HG03108 (cell line): ENCODE measurements around the gene PPP1R16B.
A peak's percentile ranks its signal among the peaks of the same experiment; 100 is the strongest.

ENCODE experiments used
- ATAC-seq: cut with Tn5 transposase; IDR thresholded peaks from one replicate; pipeline ENCODE4 v1.9.1; 2021; ENCODE audit warnings: moderate library complexity; ENCODE audit not compliant: unreplicated experiment

PPP1R16B gene

DNA sequence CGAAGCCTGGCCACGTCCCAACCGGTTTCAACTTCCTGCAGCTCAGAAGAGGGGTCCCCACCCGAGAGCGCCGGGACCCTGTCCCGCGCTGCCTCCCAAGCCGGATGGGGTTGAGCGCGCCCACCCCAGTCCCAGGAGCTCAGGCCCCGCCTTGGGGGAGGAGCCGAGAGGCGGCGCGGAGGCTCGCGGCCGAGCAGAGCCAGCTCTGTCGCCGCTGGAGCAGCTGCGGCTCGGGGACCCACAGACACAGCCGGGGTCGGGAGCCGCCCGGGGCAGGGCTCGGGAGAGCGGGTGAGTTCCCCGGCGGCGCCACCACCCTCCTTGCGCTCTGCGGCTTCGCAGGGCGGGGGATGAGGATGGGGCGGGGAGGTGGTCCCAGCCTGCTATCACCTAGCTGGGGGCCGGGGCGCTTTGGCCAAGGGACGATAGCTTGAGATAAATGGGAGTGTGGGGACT, at the start of gene PPP1R16B:
TSS of gene PPP1R16B (plus strand) at position 196 of the 456 bp plus-strand sequence. CDS start 30,229 bp downstream, outside the sequence.
- peak; percentile 33 for ATAC-seq

DNA sequence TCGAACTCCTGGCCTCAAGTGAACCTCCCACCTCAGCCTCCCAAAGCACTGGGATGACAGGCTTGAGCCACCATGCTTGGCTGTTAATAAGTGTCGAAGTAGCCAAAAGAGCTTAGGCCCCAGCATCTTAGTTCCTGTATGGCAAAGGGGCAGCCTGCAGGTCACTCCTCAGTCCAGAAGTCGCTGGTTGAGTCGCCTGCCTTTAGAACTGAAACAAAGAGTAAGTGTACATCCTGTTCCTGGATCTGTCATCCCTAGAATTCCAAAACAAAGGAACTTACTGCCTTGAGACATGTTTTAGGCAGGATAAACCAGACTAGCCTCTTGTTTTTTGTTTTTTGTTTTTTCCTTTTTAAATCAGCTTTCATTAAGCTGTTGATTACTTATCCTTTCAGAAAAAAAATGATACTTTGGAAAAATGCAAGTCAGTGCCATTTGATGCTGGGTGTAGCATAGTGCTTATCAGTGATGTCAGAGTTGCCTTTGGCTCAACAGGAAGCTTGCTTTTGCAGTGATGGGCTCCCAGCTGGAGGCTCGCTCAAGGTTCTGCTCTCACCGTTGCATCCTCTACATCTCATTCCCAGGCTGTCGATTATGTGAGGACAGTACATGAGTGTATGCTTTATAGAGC, 48.2 kb upstream of the PPP1R16B start:
- ATAC-seq = no peak

- no peak for ATAC-seq
Measured at GRCh38 chr20:38759106-38759505, 46.4 kb upstream of the PPP1R16B start.

- no peak for ATAC-seq
Measured at GRCh38 chr20:38760978-38761377, 44.5 kb upstream of the PPP1R16B start.

- no peak for ATAC-seq
Measured at GRCh38 chr20:38762174-38762573, 43.3 kb upstream of the PPP1R16B start.

DNA sequence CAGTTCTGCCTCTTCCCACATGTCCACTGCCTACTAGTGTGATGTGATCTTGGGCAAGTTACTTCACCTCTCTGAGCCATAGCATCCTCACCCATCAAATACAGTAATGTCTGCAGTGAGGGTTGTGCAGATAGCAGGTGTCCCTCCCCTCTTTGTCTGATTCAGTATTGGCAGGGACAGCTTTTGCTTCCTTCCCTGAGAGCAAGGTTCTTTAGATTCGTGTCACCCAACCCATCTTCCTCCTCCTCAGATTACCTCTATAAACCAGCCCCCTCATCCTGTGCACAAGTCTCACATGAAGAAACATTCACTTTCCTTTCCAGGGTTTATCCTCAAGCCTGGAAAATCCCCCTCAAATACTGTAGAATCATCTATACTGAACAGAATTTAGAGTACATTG, 41.9 kb upstream of the PPP1R16B start:
- no peak for ATAC-seq

GRCh38 chr20:38764567-38765318, 40.8 kb upstream of the PPP1R16B start:
- ATAC-seq = no peak

DNA sequence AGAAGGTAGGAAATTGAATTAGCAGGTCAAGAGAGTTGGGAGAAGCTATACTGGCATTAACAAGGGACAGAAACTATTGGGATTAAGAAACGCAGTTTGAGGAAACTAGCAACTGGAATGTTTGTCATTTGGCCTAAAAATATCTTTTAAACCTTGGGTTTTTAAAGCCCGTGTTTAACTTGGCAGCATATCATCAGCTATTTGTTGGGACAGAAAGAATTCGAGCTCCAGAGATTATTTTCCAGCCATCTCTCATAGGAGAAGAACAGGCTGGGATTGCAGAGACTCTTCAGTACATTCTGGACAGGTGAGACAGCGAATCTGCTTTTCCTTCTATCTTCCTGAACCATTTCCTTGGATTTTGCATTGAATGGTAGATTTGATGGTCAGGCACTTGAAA, 39.4 kb upstream of the PPP1R16B start:
- no peak for ATAC-seq

DNA sequence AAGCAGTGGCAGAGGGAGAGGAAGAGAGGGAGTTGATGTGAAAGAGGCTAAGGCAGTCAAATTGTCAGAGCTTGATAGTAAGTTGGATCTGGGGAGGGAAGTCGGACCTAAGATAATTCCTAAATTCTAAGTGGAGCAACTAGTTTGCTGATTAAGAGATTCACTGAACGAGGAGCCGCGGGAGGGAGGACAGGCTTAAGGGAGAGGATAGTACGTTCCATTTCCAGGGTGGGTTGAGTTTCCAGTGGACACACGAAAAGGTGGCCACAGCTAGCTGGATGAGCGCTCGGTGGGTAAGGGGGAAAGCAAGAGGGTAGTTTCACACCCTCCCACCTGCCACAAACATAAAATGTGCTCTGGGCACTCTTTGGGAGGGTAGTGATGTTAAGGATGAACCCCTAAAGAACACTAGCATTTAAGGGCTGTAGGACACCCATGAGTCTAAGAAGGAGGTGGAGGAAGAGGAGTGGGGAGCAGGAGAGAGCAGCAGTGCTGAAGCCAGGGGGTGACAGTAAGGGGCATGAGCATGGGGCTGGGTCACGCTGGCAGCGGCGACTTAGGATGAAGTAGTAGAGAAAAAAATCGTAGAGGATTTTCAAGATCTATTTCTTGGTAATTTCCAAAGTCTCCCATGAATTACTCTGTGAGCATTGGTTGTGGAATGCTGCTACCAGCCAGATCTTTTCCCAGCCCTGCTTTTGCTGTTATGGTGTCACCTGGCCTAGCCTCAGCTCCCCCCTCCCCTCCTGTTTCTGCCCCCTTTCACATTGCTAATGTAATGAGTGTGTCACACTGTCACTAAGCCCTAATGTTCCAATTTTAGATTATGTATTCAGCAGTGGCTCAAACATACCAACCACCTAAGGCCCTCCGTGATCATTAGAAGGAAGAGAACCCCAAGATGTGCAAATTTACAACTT, 35.9 kb upstream of the PPP1R16B start:
- no peak for ATAC-seq

DNA sequence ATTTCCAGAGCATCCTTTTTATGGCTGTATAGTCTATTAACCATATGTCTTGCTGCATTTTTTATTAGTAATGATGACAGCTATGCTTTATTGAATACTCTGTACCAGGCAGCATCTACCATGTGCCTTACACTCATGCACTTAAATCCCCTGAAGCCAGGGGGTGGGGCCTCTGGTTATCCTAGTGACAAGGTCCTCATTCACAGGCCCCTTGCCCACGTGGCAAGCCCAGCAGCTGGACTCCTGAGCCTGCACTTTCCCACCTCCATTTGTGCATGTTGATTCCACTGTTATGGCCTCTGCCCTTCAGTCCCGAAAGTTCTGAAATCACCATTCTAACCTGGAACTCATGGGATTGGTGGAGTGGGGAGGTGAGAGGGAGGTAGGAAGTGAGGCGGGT, 35.0 kb upstream of the PPP1R16B start:
- no peak for ATAC-seq

DNA sequence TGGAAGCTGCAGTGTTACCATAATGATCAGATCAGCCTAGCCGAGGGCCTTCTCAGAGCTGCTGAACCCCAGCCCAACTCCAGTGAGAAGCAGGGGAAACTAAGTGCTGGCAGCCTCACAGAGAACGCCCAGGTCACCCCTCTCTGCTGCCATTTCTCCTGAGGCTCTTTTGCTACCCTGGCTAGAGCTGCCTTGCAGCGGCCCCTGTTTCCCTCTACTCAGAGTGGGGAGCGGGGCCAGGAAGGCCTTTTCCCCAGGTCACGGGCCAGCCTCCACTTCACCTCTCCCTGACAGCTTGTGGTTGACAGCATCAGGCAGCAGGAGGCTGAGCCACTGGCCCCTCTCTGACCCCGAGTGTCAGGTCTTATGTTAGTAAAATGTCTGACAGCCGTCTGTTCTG, 34.5 kb upstream of the PPP1R16B start:
- no peak for ATAC-seq

GRCh38 chr20:38771621-38772020, 33.9 kb upstream of the PPP1R16B start:
- no peak for ATAC-seq

GRCh38 chr20:38774167-38774566, 31.3 kb upstream of the PPP1R16B start:
- ATAC-seq = no peak

DNA sequence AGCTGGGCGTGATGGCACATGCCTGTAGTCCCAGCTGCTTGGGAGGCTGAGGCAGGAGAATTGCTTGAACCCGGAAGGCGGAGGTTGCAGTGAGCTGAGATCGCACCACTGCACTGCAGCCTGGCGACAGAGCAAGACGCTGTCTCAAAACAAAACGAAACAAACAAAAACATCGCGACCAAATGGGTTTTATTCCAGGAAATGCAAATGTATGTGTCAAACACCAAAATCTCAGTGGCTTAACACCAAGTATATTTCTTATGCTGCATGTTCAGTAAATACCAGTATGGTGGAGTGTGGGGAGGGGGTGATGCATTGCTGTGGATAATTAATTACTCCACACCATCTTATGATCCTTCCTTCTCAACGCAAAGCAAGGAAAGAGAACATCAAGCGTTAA, 29.1 kb upstream of the PPP1R16B start:
- no peak for ATAC-seq

- ATAC-seq = no peak
Measured at GRCh38 chr20:38779247-38780097, 26.0 kb upstream of the PPP1R16B start.

DNA sequence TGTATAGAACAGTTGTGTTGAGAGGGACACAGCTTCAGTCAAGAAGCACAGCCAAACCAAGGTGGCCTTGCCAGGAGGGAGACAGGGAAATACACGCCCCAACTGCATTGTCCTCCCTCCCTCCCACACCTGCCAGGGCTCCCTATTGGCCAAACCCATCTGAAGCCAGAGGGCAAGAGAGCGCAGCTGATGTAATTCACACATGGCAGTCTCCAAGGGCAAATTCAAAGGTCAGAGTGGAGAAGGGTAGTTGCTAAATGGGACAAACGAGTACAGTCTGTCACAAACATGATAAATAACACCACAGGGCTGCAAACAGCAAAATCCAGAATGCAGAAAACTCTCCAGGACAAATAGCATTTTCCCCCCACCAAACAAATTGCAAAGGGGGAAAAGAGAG, 23.2 kb upstream of the PPP1R16B start:
- ATAC-seq = no peak

DNA sequence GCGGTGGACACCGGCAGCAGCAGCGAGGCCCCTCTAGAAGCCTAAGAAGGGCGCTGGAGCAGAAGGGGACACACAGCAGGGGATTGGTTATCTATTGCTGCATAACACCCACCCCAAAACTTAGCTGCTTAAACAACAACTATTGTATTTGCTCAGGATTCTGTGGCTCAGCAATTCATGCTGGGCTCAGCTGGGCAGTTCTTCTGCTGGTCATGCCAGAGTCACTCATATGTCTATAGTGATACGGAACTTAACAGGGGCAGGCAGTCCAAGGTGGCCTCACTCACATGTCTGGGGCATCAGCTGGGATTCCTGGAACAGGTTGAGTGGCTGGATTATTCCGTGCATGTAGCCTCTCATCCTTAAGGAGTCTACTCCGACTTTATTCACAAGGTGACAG, 17.6 kb upstream of the PPP1R16B start:
- ATAC-seq = no peak

DNA sequence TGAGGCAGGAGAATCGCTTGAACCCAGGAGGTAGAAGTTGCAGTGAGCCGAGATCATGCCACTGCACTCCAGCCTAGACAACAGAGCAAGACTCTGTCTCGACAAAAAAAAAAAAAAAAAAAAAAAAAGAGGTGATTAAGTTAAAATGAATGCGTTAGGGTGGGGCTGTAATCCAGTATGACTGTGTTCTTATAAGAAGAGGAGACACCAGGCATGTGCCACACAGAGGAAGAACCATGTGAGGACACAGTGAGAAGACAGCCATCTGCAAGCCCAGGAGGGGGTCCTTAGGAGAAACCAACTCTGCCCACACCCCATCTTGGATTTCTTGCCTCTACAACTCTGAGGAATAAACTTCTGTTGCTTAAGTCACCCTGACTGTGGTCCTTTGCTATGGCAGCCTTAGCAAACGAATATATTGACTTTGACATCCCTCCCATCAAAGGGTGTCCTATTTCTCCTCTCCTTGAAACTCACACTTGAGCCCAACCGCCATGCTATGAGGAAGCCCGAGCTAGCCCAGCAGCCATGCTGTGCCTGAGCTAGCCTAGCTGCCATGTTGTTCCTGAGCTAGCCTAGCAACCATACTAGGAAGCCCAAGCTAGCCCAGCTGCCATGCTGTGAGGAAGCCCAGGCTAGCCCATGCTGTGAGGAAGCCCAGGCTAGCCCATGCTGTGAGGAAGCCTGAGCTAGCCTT, 15.8 kb upstream of the PPP1R16B start:
- ATAC-seq = no peak

GRCh38 chr20:38790200-38791053, 15.1 kb upstream of the PPP1R16B start:
- no peak for ATAC-seq
